Muscle of leg (tissue), 11 donors: ENCODE results near the gene HDLBP. TPM values are rescaled to one million over a fixed set of nuclear protein-coding genes. Genes with fewer than 3 reads are reported as not detected.

Source experiments
- DNase-seq: peaks from one replicate; pipeline ENCODE4 v3.0.0; 2013
- H3K27ac ChIP-seq: one replicate; pipeline ENCODE4 v1.5.1; 2013; ENCODE audit warnings: mild to moderate bottlenecking, low read length, control low read depth
- H3K27me3 ChIP-seq: one replicate; pipeline ENCODE4 v1.6.1; 2013; ENCODE audit warnings: low read length; ENCODE audit not compliant: control insufficient read depth, insufficient read depth
- H3K36me3 ChIP-seq: one replicate; pipeline ENCODE4 v1.6.1; 2013; ENCODE audit warnings: low read length; ENCODE audit not compliant: control insufficient read depth, insufficient read depth
- H3K4me1 ChIP-seq: one replicate; pipeline ENCODE4 v1.6.1; 2013; ENCODE audit warnings: low read length; ENCODE audit not compliant: control insufficient read depth, insufficient read depth
- H3K4me3 ChIP-seq: one replicate; pipeline ENCODE4 v1.5.1; 2013; ENCODE audit warnings: low read length, control low read depth
- H3K9me3 ChIP-seq: replicated peaks from 2 replicates; pipeline ENCODE4 v1.6.1; 2013; ENCODE audit warnings: low read depth, low read length; ENCODE audit not compliant: control insufficient read depth
- WGBS: methylation state at CpG from one replicate; pipeline ENCODE4 v1.1.5; 2013; ENCODE audit warnings: missing lambda C conversion rate; ENCODE audit not compliant: insufficient coverage; 5-methylcytosine and 5-hydroxymethylcytosine counted together
- polyA plus RNA-seq, 8 donors: library from polyadenylated mRNA; unstranded; fragments of 120-200 nt; gene quantifications; one replicate each; pipeline versions ENCODE4 v1.2.1 to v1.2.3, GENCODE V29; 2013; ENCODE audit warnings: inconsistent platforms in 1 of 8, low replicate concordance in 1 of 8; ENCODE audit not compliant: insufficient read length in 8 of 8, insufficient read depth in 1 of 8
- total RNA-seq: library from RNA; stranded (reverse); fragments of 120-200 nt; gene quantifications from one replicate; pipeline ENCODE4 v1.2.4, GENCODE V29; 2013

The HDLBP gene
- total and polyA plus RNA-seq, 9 donors, result 331 to 470 (median 404) TPM

DNA sequence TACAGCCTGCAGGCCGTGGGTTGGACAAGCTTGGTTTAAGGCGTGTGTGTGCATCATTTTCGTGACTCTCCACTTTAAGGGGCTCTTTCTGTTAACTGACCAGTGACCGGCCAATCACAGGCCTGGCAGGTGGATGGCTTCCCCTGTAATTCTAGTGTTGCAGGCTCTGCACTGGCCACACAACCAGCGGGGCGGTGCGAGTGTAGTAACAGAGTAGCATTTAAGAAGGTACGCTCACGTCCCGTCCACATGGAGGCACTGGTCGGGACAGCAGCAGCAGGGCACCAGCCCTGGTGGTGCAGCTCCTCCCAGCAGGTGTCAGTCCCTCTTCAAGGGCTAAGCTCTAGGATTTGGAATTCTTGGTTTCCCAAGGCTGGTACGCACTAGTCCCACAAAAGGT is 135.0 kb downstream of the HDLBP start:
- H3K27me3 ChIP-seq, result no peaks in the 10 kb centered on the region
- H3K27ac ChIP-seq, result no peak overlapping the region
- no peak for DNase-seq
- H3K4me1 ChIP-seq, result peaks cover 2% of the 10 kb centered on the region
- H3K4me3 ChIP-seq, result no peak overlapping the region
- H3K9me3 ChIP-seq, result no peaks in the 10 kb centered on the region
- 80% methylated on average over 12 of the region's 12 CpGs for WGBS
- H3K36me3 ChIP-seq, result peaks cover 10% of the 10 kb centered on the region

DNA sequence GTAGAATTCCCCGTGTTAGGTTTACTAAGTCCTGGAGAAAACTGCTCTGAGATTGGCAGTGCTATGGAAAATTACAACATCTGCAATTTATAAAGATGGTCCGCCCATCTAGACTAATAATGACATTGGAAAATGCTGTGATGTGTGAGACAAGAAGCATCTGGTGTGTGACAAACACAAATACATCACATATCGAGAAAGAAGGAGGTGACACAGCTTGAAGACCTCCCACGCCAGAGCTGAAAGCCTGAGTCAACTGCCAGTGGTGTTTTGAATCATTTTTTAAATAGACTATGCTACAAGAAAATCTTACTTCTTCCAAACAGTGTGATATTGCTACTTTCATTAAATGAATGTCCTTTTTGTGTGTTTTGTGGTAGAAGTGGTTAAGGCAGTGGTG is 135.6 kb downstream of the HDLBP start:
- H3K36me3 ChIP-seq, result peaks cover 15% of the 10 kb centered on the region
- WGBS, result no CpG with 5 or more reads among the region's 4 CpGs
- H3K27ac ChIP-seq, result no peak overlapping the region
- no peaks in the 10 kb centered on the region for H3K9me3 ChIP-seq
- peaks cover 2% of the 10 kb centered on the region for H3K4me1 ChIP-seq
- H3K27me3 ChIP-seq, result no peaks in the 10 kb centered on the region
- H3K4me3 ChIP-seq, result no peak overlapping the region
- no peak for DNase-seq

DNA sequence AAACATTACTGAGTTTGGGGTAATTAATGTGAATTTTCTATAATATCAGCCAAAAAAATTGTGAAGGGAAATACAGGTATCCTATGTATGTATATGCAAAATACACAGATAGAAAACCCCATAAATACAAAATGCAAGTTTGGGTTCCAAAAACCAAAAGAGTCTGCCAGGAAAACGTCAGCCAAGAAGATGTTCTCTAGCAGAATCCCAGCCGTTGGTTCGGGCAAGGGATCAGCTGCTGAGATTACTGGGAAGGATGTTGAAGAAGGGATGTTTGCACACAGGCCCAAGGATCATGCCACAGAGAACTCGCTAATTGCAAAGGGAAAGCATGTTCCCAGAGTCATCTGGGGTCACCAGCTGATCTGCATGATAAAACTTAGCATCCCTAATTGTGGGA is 136.5 kb downstream of the HDLBP start:
- H3K27ac ChIP-seq, result no peak overlapping the region
- no peak overlapping the region for H3K4me3 ChIP-seq
- WGBS, result 86% methylated on average over 2 of the region's 4 CpGs
- H3K27me3 ChIP-seq, result no peaks in the 10 kb centered on the region
- peaks cover 2% of the 10 kb centered on the region for H3K4me1 ChIP-seq
- no peaks in the 10 kb centered on the region for H3K9me3 ChIP-seq
- no peak for DNase-seq
- peaks cover 22% of the 10 kb centered on the region for H3K36me3 ChIP-seq

DNA sequence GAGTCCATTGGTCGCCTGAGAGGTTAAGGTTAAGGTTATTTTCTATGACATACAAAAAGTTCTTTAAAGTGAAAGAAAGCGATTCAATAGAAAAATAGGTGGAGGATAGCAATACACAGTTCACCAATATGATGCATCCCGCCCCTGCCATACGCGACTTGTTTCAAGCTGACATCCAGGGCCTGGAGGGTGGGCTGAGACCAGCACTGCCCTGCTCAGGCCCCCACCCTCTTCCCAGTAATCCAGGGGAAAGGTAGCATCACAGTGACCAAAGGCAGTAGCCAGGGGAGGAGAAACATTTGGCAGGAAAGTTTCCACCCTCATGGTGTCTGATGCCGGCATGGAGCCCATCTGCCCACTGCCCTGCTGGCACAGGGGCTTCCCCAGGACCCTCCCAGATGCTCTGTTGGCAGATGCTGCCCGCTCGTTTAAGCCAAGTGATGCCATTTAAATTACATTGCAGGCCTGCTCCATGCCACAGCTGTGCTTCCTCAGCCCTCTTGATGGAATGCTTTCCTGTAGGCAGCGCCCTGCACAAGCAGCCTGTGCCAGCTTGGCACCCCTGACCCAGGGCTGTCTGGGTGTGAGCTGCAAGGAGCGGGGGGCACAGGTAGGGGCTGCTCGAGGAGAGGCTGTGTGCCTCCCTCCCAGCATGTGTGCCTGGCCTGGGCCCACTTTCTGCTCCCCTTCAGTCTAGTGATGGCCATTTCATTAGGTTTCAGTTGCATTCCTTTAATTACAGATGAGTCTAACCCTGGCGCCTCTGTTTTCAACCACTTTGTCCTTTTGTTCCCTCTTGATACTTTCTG is 137.7 kb downstream of the HDLBP start:
- H3K36me3 ChIP-seq, result peaks cover 17% of the 10 kb centered on the region
- peak; percentile 67 for DNase-seq

More for the DNA sequence above, 137.7 kb downstream of the HDLBP start:
- H3K27ac ChIP-seq, result no peak overlapping the region
- H3K27me3 ChIP-seq, result no peaks in the 10 kb centered on the region
- H3K4me1 ChIP-seq, result peaks cover 2% of the 10 kb centered on the region
- WGBS, result 77% methylated on average over 6 of the region's 12 CpGs
- H3K4me3 ChIP-seq, result no peak overlapping the region
- no peaks in the 10 kb centered on the region for H3K9me3 ChIP-seq

Other genes starting within 250 kb of the HDLBP start
- 28.6 TPM for gene MTERF4, start 213.4 kb downstream of the HDLBP start, total RNA-seq
- 10 to 100 TPM; 27.6 to 42.0 (median 32.9) TPM for gene MTERF4, start 213.4 kb downstream of the HDLBP start, polyA plus RNA-seq
- gene PASK, start 166.2 kb downstream of the HDLBP start, total RNA-seq, result 2.2 TPM
- 1 to 10 TPM; 5.1 to 8.6 (median 6.9) TPM for gene PASK, start 166.2 kb downstream of the HDLBP start, polyA plus RNA-seq
- gene PPP1R7, start 165.2 kb downstream of the HDLBP start, total RNA-seq, result 46.8 TPM
- gene PPP1R7, start 165.2 kb downstream of the HDLBP start, polyA plus RNA-seq, result 10 to 100 TPM; 74.4 to 92.0 (median 80.1) TPM
- gene ANO7, start 127.0 kb downstream of the HDLBP start, total RNA-seq, result 0.35 TPM
- 1 to 10 TPM in 7 of 8 donors, under 1 TPM in 1; 0.50 to 2.0 (median 1.1) TPM for gene ANO7, start 127.0 kb downstream of the HDLBP start, polyA plus RNA-seq
- gene SEPTIN2, start 253 bp upstream of the HDLBP start, total RNA-seq, result 248 TPM
- 100 to 1,000 TPM; 258 to 446 (median 290) TPM for gene SEPTIN2, start 253 bp upstream of the HDLBP start, polyA plus RNA-seq
- gene FARP2, start 40.6 kb upstream of the HDLBP start, total RNA-seq, result 29.3 TPM
- 10 to 100 TPM; 27.2 to 46.1 (median 34.0) TPM for gene FARP2, start 40.6 kb upstream of the HDLBP start, polyA plus RNA-seq
- gene STK25, start 192.9 kb upstream of the HDLBP start, total RNA-seq, result 207 TPM
- 100 to 1,000 TPM; 225 to 364 (median 278) TPM for gene STK25, start 192.9 kb upstream of the HDLBP start, polyA plus RNA-seq
- 35.3 TPM for gene BOK, start 243.1 kb upstream of the HDLBP start, total RNA-seq
- gene BOK, start 243.1 kb upstream of the HDLBP start, polyA plus RNA-seq, result 10 to 100 TPM; 50.7 to 60.4 (median 57.5) TPM